Sigmoid colon (tissue), 7 donors: ENCODE measurements around the gene CLMN. TPM values are rescaled to one million over a fixed set of nuclear protein-coding genes. Genes with fewer than 3 reads are reported as not detected.

ENCODE experiments used
- DNase-seq: peaks from one replicate; pipeline ENCODE4 v3.0.0-alpha.2; 2019
- H3K27ac ChIP-seq, 4 donors: fragments of 200-600 bp; sonication (generic); one replicate each; pipeline ENCODE4 v1.5.1; 2016 to 2019; ENCODE audit warnings: mild to moderate bottlenecking in 1 of 4
- H3K27me3 ChIP-seq, 3 donors: fragments of 200-600 bp; sonication (generic); one replicate each; pipeline ENCODE4 v1.5.1; 2019; ENCODE audit warnings: mild to moderate bottlenecking in 1 of 3
- H3K36me3 ChIP-seq, 4 donors: fragments of 200-600 bp; sonication (generic); one replicate each; pipeline ENCODE4 v1.5.1; 2016 to 2019
- H3K4me1 ChIP-seq, 4 donors: fragments of 200-600 bp; sonication (generic); one replicate each; pipeline ENCODE4 v1.5.1; 2017 to 2019
- H3K4me3 ChIP-seq, 4 donors: fragments of 200-600 bp; sonication (generic); one replicate each; pipeline ENCODE4 v1.5.1; 2017 to 2019; ENCODE audit warnings: mild to moderate bottlenecking in 2 of 4, moderate library complexity in 1 of 4
- H3K9me3 ChIP-seq, 4 donors: fragments of 200-600 bp in 3 of 4; sonication (generic) in 3 of 4; one replicate each; pipeline versions ENCODE4 v1.5.1 to v1.6.1; 2013 to 2019
- EP300 ChIP-seq, 4 donors: sonication (generic); formaldehyde crosslinking; IDR thresholded peaks; one replicate each; pipeline ENCODE4 v1.6.1; 2017; ENCODE audit warnings: antibody characterized with exemption in 4 of 4
- POLR2A ChIP-seq, 2 donors: fragments of 450-650 bp; IDR thresholded peaks; one replicate each; pipeline ENCODE4 v1.6.1; 2016; ENCODE audit warnings: antibody characterized with exemption in 2 of 2, mild to moderate bottlenecking in 2 of 2, moderate library complexity in 2 of 2
- POLR2AphosphoS5 ChIP-seq, 4 donors: sonication (generic); formaldehyde crosslinking; IDR thresholded peaks; one replicate each; pipeline ENCODE4 v1.6.1; 2017; ENCODE audit warnings: antibody characterized with exemption in 4 of 4
- WGBS, 2 donors: extraction: QIAGEN DNeasy Blood & Tissue Kit; methylation state at CpG; one replicate each; pipeline ENCODE4 v1.1.7; 2013; 5-methylcytosine and 5-hydroxymethylcytosine counted together
- intact Hi-C: fragments of 100-400 bp; cut with DNase I; formaldehyde crosslinking; loops from one replicate; pipeline ENCODE4 v1.15.1; 2023
- polyA plus RNA-seq, 3 donors: library from polyadenylated mRNA; stranded (reverse); fragments of 200-250 nt; gene quantifications; one replicate each; pipeline ENCODE4 v1.2.3, GENCODE V29; 2013
- total RNA-seq, 4 donors: library from RNA; depleted of rRNA; stranded (reverse); fragments of >200 nt; gene quantifications; one replicate each; pipeline ENCODE4 v1.1.0, GENCODE V29; 2016
- TF ChIP-seq, protein P1 (sequence below), 4 experiments: fragments of 450-650 bp in 3 of 4; fragments of 200-600 bp in 1 of 4; IDR thresholded peaks; one replicate each; pipeline ENCODE4 v1.5.1; 2016 to 2019; ENCODE audit warnings: antibody characterized with exemption in 4 of 4, mild to moderate bottlenecking in 3 of 4, moderate library complexity in 2 of 4
- donor health status: healthy with polysubstance abuse.
- donor health status: Bipolar disorder and iron deficiency.
- donor health status: healthy.

CLMN gene
- total and polyA plus RNA-seq, 7 donors: 3.5 to 40.2 (median 9.1) TPM

- TF ChIP-seq POLR2AphosphoS5 (IDR thresholded peaks at IDR 0.05) (no peak), POLR2A (IDR thresholded peaks at IDR 0.05) (no peak), EP300 (IDR thresholded peaks at IDR 0.05) (no peak)
- TF ChIP-seq, protein P1, sequence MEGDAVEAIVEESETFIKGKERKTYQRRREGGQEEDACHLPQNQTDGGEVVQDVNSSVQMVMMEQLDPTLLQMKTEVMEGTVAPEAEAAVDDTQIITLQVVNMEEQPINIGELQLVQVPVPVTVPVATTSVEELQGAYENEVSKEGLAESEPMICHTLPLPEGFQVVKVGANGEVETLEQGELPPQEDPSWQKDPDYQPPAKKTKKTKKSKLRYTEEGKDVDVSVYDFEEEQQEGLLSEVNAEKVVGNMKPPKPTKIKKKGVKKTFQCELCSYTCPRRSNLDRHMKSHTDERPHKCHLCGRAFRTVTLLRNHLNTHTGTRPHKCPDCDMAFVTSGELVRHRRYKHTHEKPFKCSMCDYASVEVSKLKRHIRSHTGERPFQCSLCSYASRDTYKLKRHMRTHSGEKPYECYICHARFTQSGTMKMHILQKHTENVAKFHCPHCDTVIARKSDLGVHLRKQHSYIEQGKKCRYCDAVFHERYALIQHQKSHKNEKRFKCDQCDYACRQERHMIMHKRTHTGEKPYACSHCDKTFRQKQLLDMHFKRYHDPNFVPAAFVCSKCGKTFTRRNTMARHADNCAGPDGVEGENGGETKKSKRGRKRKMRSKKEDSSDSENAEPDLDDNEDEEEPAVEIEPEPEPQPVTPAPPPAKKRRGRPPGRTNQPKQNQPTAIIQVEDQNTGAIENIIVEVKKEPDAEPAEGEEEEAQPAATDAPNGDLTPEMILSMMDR (IDR thresholded peaks at IDR 0.05): no peak
- DNase-seq: no peak
- Histone ChIP-seq H3K27me3 (no peaks in the 10 kb centered on the region), H3K36me3 (no peaks in the 10 kb centered on the region), H3K4me3 (no peak overlapping the region), H3K27ac (no peak overlapping the region), H3K4me1 (peaks cover 0 to 3% (median 0%) of the 10 kb centered on the region in 4 donors), H3K9me3 (peaks cover 0 to 3% (median 0%) of the 10 kb centered on the region in 4 donors)
- 93 to 96% methylated on average over 3 of the region's 3 CpGs for WGBS, 2 donors
- intact Hi-C loops: no loop called here
These were observed 156.0 kb downstream of the CLMN start for GRCh38 chr14:95163666-95164065.

DNA sequence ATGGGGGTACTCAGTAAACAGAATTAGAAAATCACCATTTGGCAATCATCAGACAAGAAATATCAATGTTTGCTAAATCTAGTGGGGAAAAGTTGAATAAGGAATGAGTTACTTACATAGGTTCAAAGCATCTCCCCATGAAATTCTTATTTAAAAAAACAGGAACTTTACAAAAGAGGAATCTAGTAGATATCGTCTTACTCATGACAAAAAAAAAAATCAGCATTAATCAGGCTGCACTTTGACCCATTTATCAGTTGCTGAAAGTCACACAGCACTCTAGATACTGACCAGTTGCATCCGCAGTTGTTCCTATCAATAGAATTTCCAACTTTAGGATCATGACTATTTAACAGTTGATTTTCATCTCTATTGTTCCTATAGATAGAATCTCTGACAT lies 156.6 kb downstream of the CLMN start:
- TF ChIP-seq EP300 (IDR thresholded peaks at IDR 0.05) (no peak), POLR2AphosphoS5 (IDR thresholded peaks at IDR 0.05) (no peak), POLR2A (IDR thresholded peaks at IDR 0.05) (no peak)
- TF ChIP-seq, protein P1 (IDR thresholded peaks at IDR 0.05): no peak
- H3K9me3 ChIP-seq: peaks cover 0 to 3% (median 0%) of the 10 kb centered on the region in 4 donors
- no peaks in the 10 kb centered on the region for H3K36me3 ChIP-seq
- intact Hi-C loops: no loop called here
- WGBS, 2 donors: 70 to 87% methylated on average over 2 of the region's 2 CpGs
- H3K27me3 ChIP-seq: no peaks in the 10 kb centered on the region
- no peak for DNase-seq
- peaks cover 0 to 8% (median 3%) of the 10 kb centered on the region in 4 donors for H3K4me1 ChIP-seq
- H3K27ac ChIP-seq: no peak overlapping the region
- no peak overlapping the region for H3K4me3 ChIP-seq

GRCh38 chr14:95162641-95163040 lies 157.1 kb downstream of the CLMN start:
- DNase-seq: no peak
- intact Hi-C loops: no loop called here
- Histone ChIP-seq H3K36me3 (no peaks in the 10 kb centered on the region), H3K27ac (no peak overlapping the region), H3K4me3 (no peak overlapping the region), H3K9me3 (peaks cover 0 to 3% (median 0%) of the 10 kb centered on the region in 4 donors), H3K4me1 (peaks cover 0 to 10% (median 6%) of the 10 kb centered on the region in 4 donors), H3K27me3 (no peaks in the 10 kb centered on the region)
- WGBS, 2 donors: 30 to 74% methylated on average over 2 of the region's 2 CpGs
- no peak for TF ChIP-seq EP300 (IDR thresholded peaks at IDR 0.05)
- TF ChIP-seq POLR2AphosphoS5 (IDR thresholded peaks at IDR 0.05): no peak
- TF ChIP-seq, protein P1 (IDR thresholded peaks at IDR 0.05): no peak
- TF ChIP-seq POLR2A (IDR thresholded peaks at IDR 0.05): no peak

DNA sequence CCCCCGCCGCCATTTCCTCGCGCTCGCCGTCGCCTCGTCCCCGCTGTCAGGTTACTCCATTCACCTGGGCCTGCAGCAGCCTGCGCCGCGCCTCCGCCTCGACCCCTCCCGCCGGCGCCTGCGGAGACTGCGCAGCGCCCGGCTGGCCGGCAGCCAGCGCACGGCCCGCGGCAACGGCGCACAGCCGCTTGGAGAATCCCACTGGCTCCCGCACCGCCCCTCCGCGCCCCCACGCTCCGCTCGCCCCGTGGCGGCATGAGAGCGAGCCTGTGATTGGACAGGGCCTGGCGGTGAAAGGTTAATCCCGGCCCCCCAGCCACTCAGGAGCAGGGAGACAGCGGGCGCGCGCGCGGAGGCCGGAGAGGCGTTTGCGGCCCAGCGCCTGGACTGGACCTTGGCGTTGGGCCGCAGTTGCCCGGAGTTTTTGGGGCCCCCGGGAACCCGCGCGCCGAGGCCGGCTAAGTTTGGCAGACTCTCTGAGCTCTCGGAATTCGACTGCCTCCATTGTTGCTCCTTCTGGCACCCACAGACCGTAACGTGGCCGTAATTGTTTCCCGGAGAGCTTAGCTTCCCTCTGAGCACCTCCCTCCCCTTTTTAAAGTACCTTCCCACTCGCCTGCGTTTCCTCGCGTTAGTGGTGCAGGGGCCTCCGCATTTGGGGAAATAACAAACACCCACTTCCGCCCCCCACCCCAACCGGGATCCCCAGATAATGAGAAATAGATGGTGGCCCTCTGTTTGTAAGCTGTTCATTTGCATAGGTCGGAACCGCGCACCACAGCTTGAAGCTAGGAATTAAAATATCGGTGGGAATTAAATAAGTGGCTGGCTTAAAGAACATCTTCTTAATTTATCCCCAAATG lies 162.2 kb downstream of the CLMN start, which contains the start of gene DICER1:
Gene DICER1, minus strand, starts transcription at position 203 of the 863 bp plus-strand sequence. CDS start 24,071 bp downstream, outside the sequence.
- H3K27me3 ChIP-seq: no peaks in the 10 kb centered on the region
- peak within 1 kb of the TSS; percentile 77 to 92 (median 86) for H3K4me3 ChIP-seq
- TF ChIP-seq POLR2A (IDR thresholded peaks at IDR 0.05): peak in 1 of 2 donors; percentile 67
- no peak for TF ChIP-seq EP300 (IDR thresholded peaks at IDR 0.05)
- TF ChIP-seq, protein P1 (IDR thresholded peaks at IDR 0.05): no peak
- TF ChIP-seq POLR2AphosphoS5 (IDR thresholded peaks at IDR 0.05): peak; percentile 29 to 80 (median 75)
- peak within 1 kb of the TSS; percentile 87 to 96 (median 92) for H3K27ac ChIP-seq
- intact Hi-C loops: loop anchor here (5.0 to 10.0 kb wide), 2 partner anchors 165 to 377 kb away; partner anchors contain the start of gene GLRX5
- no peaks in the 10 kb centered on the region for H3K9me3 ChIP-seq
- peaks cover 0 to 51% (median 37%) of the 10 kb centered on the region in 4 donors for H3K4me1 ChIP-seq
- peak; percentile 98 for DNase-seq
- no peaks in the 10 kb centered on the region for H3K36me3 ChIP-seq
- 0% methylated on average over 77 of the region's 77 CpGs for WGBS, 2 donors
